ENCODE data around the gene VPS39.
A peak's percentile ranks its signal among the peaks of the same experiment; 100 is the strongest.

Gene VPS39

DNA sequence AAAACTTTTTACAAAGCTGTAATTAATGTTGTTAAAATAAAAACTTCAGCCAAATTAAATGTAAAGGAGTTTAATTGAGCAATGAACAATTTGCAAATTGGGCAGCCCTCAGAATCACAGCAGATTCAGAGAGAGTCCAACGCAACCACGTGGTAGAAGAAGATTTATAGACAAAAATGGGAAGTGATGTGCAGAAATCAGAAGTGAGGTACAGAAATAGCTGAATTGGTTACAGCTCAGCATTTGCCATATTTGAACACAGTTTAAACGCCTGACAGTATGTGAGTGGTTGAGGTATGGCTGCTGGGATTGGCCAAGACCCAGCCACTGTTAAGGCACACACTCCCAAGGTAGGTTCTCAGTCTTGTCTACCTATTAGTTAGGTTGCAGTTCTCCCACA lies 99.3 kb downstream of the VPS39 start:
- Histone ChIP-seq H3K9me2 (replicated peaks; ENCODE audit: control insufficient read depth, low read length) (no peaks in the 10 kb centered on the region), H3K27me3 (ENCODE audit: control insufficient read depth, low read length) (no peaks in the 10 kb centered on the region), H3K4me3 (ENCODE audit: low read length) (peak overlapping the region; percentile 15; the same call in 1 of the 2 replicates), H3K9me3 (ENCODE audit: control insufficient read depth, insufficient read depth, low read length) (no peaks in the 10 kb centered on the region), H3K27ac (ENCODE audit: low read depth, low read length) (no peak overlapping the region), H4K20me1 (ENCODE audit: control insufficient read depth, insufficient read depth, low read depth, low read length) (no peaks in the 10 kb centered on the region), H3K79me2 (ENCODE audit: control insufficient read depth, low read length) (no peaks in the 10 kb centered on the region), H3K36me3 (ENCODE audit: control insufficient read depth, low read length) (no peaks in the 10 kb centered on the region), H3K4me1 (ENCODE audit: control insufficient read depth, low read length) (peaks cover 31% of the 10 kb centered on the region), H3K4me2 (ENCODE audit: low read length) (peak overlapping the region; percentile 51), H3F3A (ENCODE audit: control insufficient read depth, insufficient read depth) (no peaks in the 10 kb centered on the region)
- no peak for TF ChIP-seq EZH2phosphoT487 (IDR thresholded peaks at IDR 0.05; ENCODE audit: borderline replicate concordance, low read length)
